K562 (cell line): Measurements from ENCODE around the gene HOXD13. TPM values are rescaled to one million over a fixed set of nuclear protein-coding genes. Genes with fewer than 3 reads are reported as not detected.

Experiments
- ATAC-seq: fragments of 200-7000 bp; cut with Tn5 transposase; 3 replicates; pipeline ENCODE4 v1.9.1; 2020; ENCODE audit warnings: moderate library complexity
- BruUV-seq: library from RNA; stranded (reverse); fragments of 400-500 nt; replicated peaks from 2 replicates; lab custom pipeline; 2021; lab: Mats Ljungman, UMichigan
- CTCF ChIA-PET: fragments of 300-600 bp; formaldehyde crosslinking; extraction: SDS; loops from one replicate; lab custom pipeline; 2021; ENCODE audit warnings: low intra/inter-chr PET ratio; lab: Yijun Ruan, JAX
- POLR2A ChIA-PET: fragments of 300-600, 350-650 bp; sonication (Branson Sonifier 250); formaldehyde crosslinking; extraction: SDS; loops from one replicate; lab custom pipeline; 2021; ENCODE audit warnings: antibody characterized with exemption, inconsistent platforms; lab: Yijun Ruan, JAX
- DNase-seq, 4 experiments: peaks; one replicate each; pipeline versions ENCODE4 v3.0.0 to v3.0.0-alpha.2; 2011 to 2018; ENCODE audit warnings: low spot score in 3 of 4, mixed read lengths in 3 of 4; ENCODE audit errors: extremely low read depth in 1 of 4
- FAIRE-seq: peaks from 2 replicates; lab custom pipeline; 2011; peaks lifted over from hg19 to GRCh38; lab: Jason Lieb, UNC
- H2AFZ ChIP-seq: 2 replicates; pipeline ENCODE4 v1.6.0; 2011; ENCODE audit warnings: low read depth, low read length, control low read depth, inconsistent platforms
- H3K27ac ChIP-seq: fragments of 200-600 bp; 3 replicates; pipeline ENCODE4 v1.8.0; 2011; ENCODE audit warnings: low read depth, mild to moderate bottlenecking, control low read depth, inconsistent platforms, low read length, moderate library complexity, mixed read lengths; ENCODE audit errors: extremely low read depth
- H3K27me3 ChIP-seq, 2 experiments: fragments of 300-600 bp in 1 of 2; 2 replicates in 1 of 2; 3 replicates in 1 of 2; pipeline versions ENCODE4 v1.6.0 to v1.8.0; 2011; ENCODE audit warnings: inconsistent platforms in 2 of 2, low read length in 2 of 2, mild to moderate bottlenecking in 1 of 2, mixed read lengths in 1 of 2, moderate library complexity in 1 of 2; ENCODE audit not compliant: control insufficient read depth in 2 of 2, insufficient read depth in 2 of 2
- H3K36me3 ChIP-seq: fragments of 300-600 bp; 3 replicates; pipeline ENCODE4 v1.8.0; 2011; ENCODE audit warnings: mild to moderate bottlenecking, low read length, inconsistent platforms; ENCODE audit not compliant: control insufficient read depth, insufficient read depth
- H3K4me1 ChIP-seq, 2 experiments: fragments of 200-600 bp in 1 of 2; replicated peaks in 1 of 2; 2 replicates in 1 of 2; 3 replicates in 1 of 2; pipeline versions ENCODE4 v1.5.1 to v1.8.0; 2011; ENCODE audit warnings: inconsistent platforms in 2 of 2, low read length in 2 of 2, mild to moderate bottlenecking in 1 of 2, mixed read lengths in 1 of 2, moderate library complexity in 1 of 2; ENCODE audit not compliant: control insufficient read depth in 2 of 2, insufficient read depth in 2 of 2
- H3K4me2 ChIP-seq: 2 replicates; pipeline ENCODE4 v1.6.1; 2011; ENCODE audit warnings: low read length, control low read depth, inconsistent platforms, mixed read lengths; ENCODE audit not compliant: insufficient read depth
- H3K4me3 ChIP-seq: fragments of 200-600 bp; sonication (generic), shearing (Covaris generic); 2 replicates; pipeline ENCODE4 v1.5.1; 2016; ENCODE audit warnings: control low read depth, inconsistent platforms
- H3K79me2 ChIP-seq: fragments of 200-600 bp; 3 replicates; pipeline ENCODE4 v1.8.0; 2011; ENCODE audit warnings: low read length, inconsistent platforms; ENCODE audit not compliant: control insufficient read depth, insufficient read depth
- H3K9ac ChIP-seq, 2 experiments: 2 replicates each; pipeline versions ENCODE4 v1.6.0 to v1.6.1; 2011; ENCODE audit warnings: low read depth in 2 of 2, low read length in 2 of 2, control low read depth in 1 of 2, inconsistent platforms in 1 of 2, mild to moderate bottlenecking in 1 of 2, mixed read lengths in 1 of 2; ENCODE audit not compliant: insufficient read depth in 1 of 2
- H3K9me1 ChIP-seq: one replicate; pipeline ENCODE4 v1.6.0; 2011; ENCODE audit warnings: inconsistent platforms, mild to moderate bottlenecking, low read length, moderate library complexity; ENCODE audit not compliant: control insufficient read depth, insufficient read depth
- H3K9me3 ChIP-seq: replicated peaks from 2 replicates; pipeline ENCODE4 v1.5.1; 2011; ENCODE audit warnings: low read depth, low read length, inconsistent platforms; ENCODE audit not compliant: control insufficient read depth, insufficient read depth
- H4K20me1 ChIP-seq: replicated peaks from 2 replicates; pipeline ENCODE4 v1.6.1; 2011; ENCODE audit warnings: low read length, inconsistent platforms, mixed read lengths; ENCODE audit not compliant: control insufficient read depth, insufficient read depth
- ARID4B ChIP-seq: sonication (generic); formaldehyde crosslinking; IDR thresholded peaks from 2 replicates; pipeline ENCODE4 v1.8.0; 2022; ENCODE audit warnings: mild to moderate bottlenecking, missing genetic modification reagents
- DNMT1 ChIP-seq: fragments of 450-650 bp; IDR thresholded peaks from 2 replicates; pipeline ENCODE4 v1.6.1; 2016; ENCODE audit warnings: antibody characterized with exemption, mild to moderate bottlenecking
- MECOM ChIP-seq: fragments of 250-450 bp; sonication (Bioruptor Pico); IDR thresholded peaks from 2 replicates; pipeline ENCODE4 v1.8.0; 2022; ENCODE audit warnings: inconsistent platforms
- NFYB ChIP-seq: IDR thresholded peaks from 2 replicates; pipeline ENCODE4 v1.6.1; 2011; ENCODE audit warnings: mild to moderate bottlenecking, moderate library complexity; ENCODE audit not compliant: insufficient read length; ENCODE audit errors: extremely low read depth
- PRMT5 ChIP-seq: sonication (generic); formaldehyde crosslinking; IDR thresholded peaks from 2 replicates; pipeline ENCODE4 v1.5.0; 2020; ENCODE audit warnings: missing genetic modification reagents
- XRCC5 ChIP-seq: fragments of 200-400 bp; formaldehyde crosslinking; IDR thresholded peaks from 2 replicates; pipeline ENCODE4 v1.6.1; 2017; ENCODE audit warnings: low read depth, mild to moderate bottlenecking, low read length
- ZNF143 ChIP-seq: sonication (generic); formaldehyde crosslinking; IDR thresholded peaks from 2 replicates; pipeline ENCODE4 v1.9.0; 2022; ENCODE audit warnings: mild to moderate bottlenecking, missing genetic modification reagents
- ZNF217 ChIP-seq: sonication (generic); formaldehyde crosslinking; IDR thresholded peaks from 2 replicates; pipeline ENCODE4 v1.8.0; 2022; ENCODE audit warnings: mild to moderate bottlenecking, missing genetic modification reagents
- ZNF586 ChIP-seq: fragments of 450-650 bp; formaldehyde crosslinking; conservative IDR thresholded peaks from 2 replicates; pipeline ENCODE4 v1.4.0; 2020; ENCODE audit warnings: mild to moderate bottlenecking, moderate library complexity
- WGBS: fragments of 100-300 bp; shearing (Covaris generic); methylation state at CpG from one replicate; pipeline ENCODE4 v1.1.6; 2016; ENCODE audit warnings: low coverage, mixed read lengths; ENCODE audit not compliant: insufficient coverage; ENCODE audit errors: missing lambda C conversion rate; 5-methylcytosine and 5-hydroxymethylcytosine counted together
- in situ Hi-C: fragments of 300-500 bp; cut with MboI; formaldehyde crosslinking; loops from 4 replicates; pipeline ENCODE4 v1.15.0; 2018; ENCODE audit warnings: inconsistent platforms, mixed read lengths
- intact Hi-C: fragments of 100-400 bp; cut with micrococcal nuclease; formaldehyde crosslinking; loops from 2 replicates; pipeline ENCODE4 v1.14.2; 2022
- polyA plus RNA-seq, 8 experiments: library from polyadenylated mRNA; depleted of rRNA in 4 of 8; stranded (reverse) in 5 of 8; unstranded in 3 of 8; fragments of >200 nt; fragmentation: Nextera tagmentation in 2 of 8; fragmentation: Illumina TruSeq in 1 of 8; extraction: Ambion mirVana in 2 of 8; extraction: Trizol in 1 of 8; gene quantifications; 2 replicates each; pipeline versions ENCODE4 v1.2.1 to v1.2.3, GENCODE V29; 2011 to 2014; ENCODE audit warnings: inconsistent platforms in 1 of 8, missing spikeins in 1 of 8
- total RNA-seq, 7 experiments: library from RNA; depleted of rRNA in 6 of 7; stranded (reverse); fragments of >200 nt in 6 of 7; fragmentation: Illumina TruSeq in 2 of 7; extraction: Trizol in 2 of 7; gene quantifications; 2 replicates each; pipeline versions ENCODE4 v1.2.1 to v1.2.3, GENCODE V29; 2011 to 2021; ENCODE audit warnings: low replicate concordance in 1 of 7
- TF ChIP-seq, protein P1 (sequence below): fragments of 250-450 bp; sonication (Bioruptor Pico); IDR thresholded peaks from 2 replicates; pipeline ENCODE4 v1.5.0; 2021
- TF ChIP-seq, protein P2 (sequence below): sonication (generic); formaldehyde crosslinking; IDR thresholded peaks from 2 replicates; pipeline ENCODE4 v1.8.1; 2022; ENCODE audit warnings: missing genetic modification reagents

HOXD13 gene
- total and polyA plus RNA-seq, 9 of the 15 experiments (the other 6 are each of a cell fraction or from before 2014, with no cell fraction given) = 0.03 to 0.04 TPM; not detected in 7

DNA sequence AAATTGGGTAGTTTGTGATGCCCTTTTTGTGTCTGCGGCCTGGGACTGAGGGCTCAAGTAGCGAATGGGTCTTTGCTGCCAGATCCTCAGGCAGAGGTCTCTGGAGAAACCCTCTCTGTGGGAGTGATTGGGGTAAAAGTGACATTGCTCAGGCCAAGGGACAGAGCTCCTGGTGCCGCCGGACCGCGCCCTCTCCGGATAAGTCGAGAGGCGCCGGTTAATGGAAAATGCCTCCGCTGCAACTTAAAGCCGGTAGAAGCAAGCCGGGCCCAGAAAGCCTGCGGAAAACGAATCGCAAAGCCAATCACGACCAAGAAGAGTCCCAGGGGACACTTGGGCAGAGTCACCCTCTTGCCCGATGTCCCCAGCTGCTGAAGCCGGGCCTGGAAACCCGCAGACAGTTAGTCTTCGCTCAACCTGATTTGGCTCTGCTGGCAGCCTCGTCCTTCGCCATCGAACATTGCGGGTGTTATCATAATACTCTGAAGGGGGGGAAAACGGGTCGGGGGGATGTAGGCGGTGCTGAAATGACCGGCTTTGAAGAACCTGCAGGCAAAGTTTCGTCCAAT lies 6.7 kb downstream of the HOXD13 start:
- Histone ChIP-seq H3K79me2 (no peaks in the 10 kb centered on the region), H3K4me2 (no peak overlapping the region), H3K9me1 (no peaks in the 10 kb centered on the region), H3K4me1 (peaks cover 8 to 25% of the 10 kb centered on the region in 2 experiments), H3K36me3 (no peaks in the 10 kb centered on the region), H4K20me1 (peaks cover 14% of the 10 kb centered on the region; the same call in 1 of the 2 replicates), H3K4me3 (no peak overlapping the region), H3K9ac (no peak overlapping the region), H2AFZ (no peak overlapping the region), H3K9me3 (no peaks in the 10 kb centered on the region), H3K27me3 (peaks cover 77 to 82% of the 10 kb centered on the region in 2 experiments), H3K27ac (no peak overlapping the region)
- BruUV-seq = no TSS peak
- CTCF ChIA-PET = no interaction called here
- intact Hi-C loops (loop anchor here (5.0 kb wide), 4 partner anchors 222 to 1352 kb away; no protein-coding TSS in a partner anchor), in situ Hi-C loops (loop anchor here (5.0 to 25.0 kb wide), 2 partner anchors 737 to 1062 kb away; no protein-coding TSS in a partner anchor)
- no peak for FAIRE-seq
- no peak for DNase-seq
- 33% methylated on average over 30 of the region's 30 CpGs for WGBS
- ATAC-seq = no peak
- TF ChIP-seq XRCC5 (no peak), ZNF143 (no peak), NFYB (no peak), ZNF217 (CRISPR knock-in tag) (no peak), DNMT1 (no peak), PRMT5 (no peak), ZNF586 (CRISPR knock-in tag) (no peak), MECOM (CRISPR knock-in tag) (no peak), ARID4B (no peak)
- TF ChIP-seq, protein P1, sequence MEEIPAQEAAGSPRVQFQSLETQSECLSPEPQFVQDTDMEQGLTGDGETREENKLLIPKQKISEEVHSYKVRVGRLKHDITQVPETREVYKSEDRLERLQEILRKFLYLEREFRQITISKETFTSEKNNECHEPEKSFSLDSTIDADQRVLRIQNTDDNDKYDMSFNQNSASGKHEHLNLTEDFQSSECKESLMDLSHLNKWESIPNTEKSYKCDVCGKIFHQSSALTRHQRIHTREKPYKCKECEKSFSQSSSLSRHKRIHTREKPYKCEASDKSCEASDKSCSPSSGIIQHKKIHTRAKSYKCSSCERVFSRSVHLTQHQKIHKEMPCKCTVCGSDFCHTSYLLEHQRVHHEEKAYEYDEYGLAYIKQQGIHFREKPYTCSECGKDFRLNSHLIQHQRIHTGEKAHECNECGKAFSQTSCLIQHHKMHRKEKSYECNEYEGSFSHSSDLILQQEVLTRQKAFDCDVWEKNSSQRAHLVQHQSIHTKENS (CRISPR knock-in tag) = no peak
- TF ChIP-seq, protein P2, sequence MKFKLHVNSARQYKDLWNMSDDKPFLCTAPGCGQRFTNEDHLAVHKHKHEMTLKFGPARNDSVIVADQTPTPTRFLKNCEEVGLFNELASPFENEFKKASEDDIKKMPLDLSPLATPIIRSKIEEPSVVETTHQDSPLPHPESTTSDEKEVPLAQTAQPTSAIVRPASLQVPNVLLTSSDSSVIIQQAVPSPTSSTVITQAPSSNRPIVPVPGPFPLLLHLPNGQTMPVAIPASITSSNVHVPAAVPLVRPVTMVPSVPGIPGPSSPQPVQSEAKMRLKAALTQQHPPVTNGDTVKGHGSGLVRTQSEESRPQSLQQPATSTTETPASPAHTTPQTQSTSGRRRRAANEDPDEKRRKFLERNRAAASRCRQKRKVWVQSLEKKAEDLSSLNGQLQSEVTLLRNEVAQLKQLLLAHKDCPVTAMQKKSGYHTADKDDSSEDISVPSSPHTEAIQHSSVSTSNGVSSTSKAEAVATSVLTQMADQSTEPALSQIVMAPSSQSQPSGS (CRISPR knock-in tag) = no peak
- POLR2A ChIA-PET = no interaction called here
